Measurements from ENCODE around the gene ZNF496. TPM values are rescaled to one million over a fixed set of nuclear protein-coding genes. Genes with fewer than 3 reads are reported as not detected.

ZNF496 gene
- total and polyA plus RNA-seq, 2 experiments from 2014 or later, result 6.7 to 21.0 TPM

DNA sequence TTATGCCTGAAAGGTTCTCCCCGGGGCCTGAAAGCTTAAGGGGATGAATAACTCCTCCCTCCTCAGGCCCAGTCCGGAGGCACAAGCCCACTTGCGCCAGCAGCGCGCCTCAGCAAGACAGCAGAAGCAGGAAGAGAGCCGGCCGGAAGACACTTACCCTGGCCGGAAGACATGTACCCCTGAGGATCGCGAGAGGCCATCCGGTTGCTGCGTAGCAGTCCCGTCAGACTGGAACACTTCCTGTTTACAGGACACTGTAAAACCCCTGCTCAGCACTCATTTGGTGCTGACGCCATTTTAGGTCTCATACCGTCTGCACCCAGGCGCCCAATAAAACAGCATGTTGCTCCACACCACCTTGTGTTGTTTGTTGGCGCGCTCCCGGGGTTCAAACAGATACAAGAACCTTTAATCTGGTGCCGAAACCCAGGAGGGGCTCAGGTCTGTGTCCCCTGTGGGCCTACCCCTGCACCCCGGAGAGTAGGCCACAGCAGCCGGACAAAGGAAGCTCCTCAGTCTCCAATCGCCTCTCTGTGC, 45.5 kb downstream of the ZNF496 start:
- Histone ChIP-seq H3K9me3 (ENCODE audit: low read depth) (no peaks in the 10 kb centered on the region), H3K9me2 (ENCODE audit: insufficient read depth) (no peaks in the 10 kb centered on the region), H3K36me3 (ENCODE audit: low read depth) (no peaks in the 10 kb centered on the region), H4K20me1 (ENCODE audit: insufficient read depth) (no peaks in the 10 kb centered on the region), H3K4me1 (ENCODE audit: insufficient read depth) (no peaks in the 10 kb centered on the region), H2AFZ (no peak overlapping the region), H3K9ac (no peak overlapping the region), H3K4me2 (ENCODE audit: unreplicated experiment) (no peak overlapping the region), H3K27me3 (replicated peaks; ENCODE audit: insufficient read depth) (no peaks in the 10 kb centered on the region), H3K79me2 (ENCODE audit: insufficient read depth) (no peaks in the 10 kb centered on the region), H3K27ac (no peak overlapping the region), H3F3A (ENCODE audit: insufficient read depth) (no peaks in the 10 kb centered on the region), H3K4me3 (no peak overlapping the region)
- WGBS, 2 experiments (ENCODE audit: low coverage in 1 of 2, low lambda C conversion rate in 2 of 2, missing lambda C conversion rate in 2 of 2), result 80 to 82% methylated on average over 23 of the region's 23 CpGs
- DNase-seq, result no peak
- in situ Hi-C loops (cut with MboI), result no loop called here
- TF ChIP-seq EZH2phosphoT487 (IDR thresholded peaks at IDR 0.05; ENCODE audit: insufficient read depth, low read depth) (no peak), EZH2 (IDR thresholded peaks at IDR 0.05; ENCODE audit: insufficient read depth, poor library complexity, severe bottlenecking) (no peak)

DNA sequence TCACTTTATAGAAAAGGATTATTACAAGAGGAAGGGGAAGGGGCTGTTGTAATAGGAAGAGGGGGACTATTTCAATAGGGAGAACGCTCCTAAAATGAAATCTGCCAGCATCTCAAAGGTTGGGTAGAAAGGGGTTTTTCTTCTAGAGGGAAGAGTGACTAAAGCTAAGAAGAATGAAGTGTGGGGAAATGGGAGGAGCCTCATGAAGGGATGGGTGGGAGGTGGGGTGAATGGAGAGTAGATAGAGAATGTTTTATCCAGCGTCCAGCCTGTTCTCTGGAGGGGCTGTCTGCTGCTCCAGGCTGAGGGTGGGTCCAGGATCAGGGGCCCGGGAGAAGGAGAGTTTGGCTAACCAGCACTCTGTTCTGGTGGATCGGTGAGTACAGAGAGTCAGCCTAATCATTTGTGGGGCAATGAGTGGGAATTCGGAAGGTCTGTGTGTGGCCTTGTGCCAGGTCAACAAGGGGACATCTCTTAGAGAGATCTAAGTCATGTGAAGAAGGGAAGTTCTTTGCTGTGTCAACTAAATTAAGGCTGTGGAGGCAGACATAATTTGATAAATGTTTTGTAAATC, 50.6 kb downstream of the ZNF496 start:
- no peak overlapping the region for H3K4me3 ChIP-seq
- H3F3A ChIP-seq (ENCODE audit: insufficient read depth), result no peaks in the 10 kb centered on the region
- peak; percentile 15 for DNase-seq
- no peaks in the 10 kb centered on the region for H3K27me3 ChIP-seq (replicated peaks; ENCODE audit: insufficient read depth)
- no peak overlapping the region for H3K4me2 ChIP-seq (ENCODE audit: unreplicated experiment)
- no peak overlapping the region for H3K9ac ChIP-seq
- 0 out of 2 replicates have a peak overlapping the region, but pooled peaks have one; percentile 12 for H2AFZ ChIP-seq
- H3K36me3 ChIP-seq (ENCODE audit: low read depth), result no peaks in the 10 kb centered on the region
- WGBS, 2 experiments (ENCODE audit: low coverage in 1 of 2, low lambda C conversion rate in 2 of 2, missing lambda C conversion rate in 2 of 2), result 34 to 37% methylated on average over 5 of the region's 5 CpGs
- no peak overlapping the region for H3K27ac ChIP-seq
- H3K79me2 ChIP-seq (ENCODE audit: insufficient read depth), result no peaks in the 10 kb centered on the region
- TF ChIP-seq EZH2phosphoT487 (IDR thresholded peaks at IDR 0.05; ENCODE audit: insufficient read depth, low read depth) (no peak), EZH2 (IDR thresholded peaks at IDR 0.05; ENCODE audit: insufficient read depth, poor library complexity, severe bottlenecking) (no peak)
- no peaks in the 10 kb centered on the region for H4K20me1 ChIP-seq (ENCODE audit: insufficient read depth)
- no peaks in the 10 kb centered on the region; the same call in 1 of the 2 replicates for H3K4me1 ChIP-seq (ENCODE audit: insufficient read depth)
- no peaks in the 10 kb centered on the region for H3K9me3 ChIP-seq (ENCODE audit: low read depth)
- no peaks in the 10 kb centered on the region for H3K9me2 ChIP-seq (ENCODE audit: insufficient read depth)
- in situ Hi-C loops (cut with MboI), result no loop called here

GRCh38 chr1:247277191-247277590, 54.5 kb downstream of the ZNF496 start:
- DNase-seq, result no peak
- Histone ChIP-seq H4K20me1 (ENCODE audit: insufficient read depth) (no peaks in the 10 kb centered on the region), H2AFZ (no peak overlapping the region), H3K4me2 (ENCODE audit: unreplicated experiment) (no peak overlapping the region), H3K9me3 (ENCODE audit: low read depth) (no peaks in the 10 kb centered on the region), H3K79me2 (ENCODE audit: insufficient read depth) (no peaks in the 10 kb centered on the region), H3K9ac (no peak overlapping the region), H3F3A (ENCODE audit: insufficient read depth) (no peaks in the 10 kb centered on the region), H3K36me3 (ENCODE audit: low read depth) (no peaks in the 10 kb centered on the region), H3K4me3 (no peak overlapping the region), H3K4me1 (ENCODE audit: insufficient read depth) (no peaks in the 10 kb centered on the region; the same call in 1 of the 2 replicates), H3K27ac (no peak overlapping the region), H3K9me2 (ENCODE audit: insufficient read depth) (no peaks in the 10 kb centered on the region), H3K27me3 (replicated peaks; ENCODE audit: insufficient read depth) (no peaks in the 10 kb centered on the region)
- in situ Hi-C loops (cut with MboI), result no loop called here
- 92 to 100% methylated on average over 2 of the region's 2 CpGs for WGBS, 2 experiments (ENCODE audit: low coverage in 1 of 2, low lambda C conversion rate in 2 of 2, missing lambda C conversion rate in 2 of 2)
- TF ChIP-seq EZH2 (IDR thresholded peaks at IDR 0.05; ENCODE audit: insufficient read depth, poor library complexity, severe bottlenecking), result no peak
- TF ChIP-seq EZH2phosphoT487 (IDR thresholded peaks at IDR 0.05; ENCODE audit: insufficient read depth, low read depth), result no peak

- no peak overlapping the region for H3K4me2 ChIP-seq (ENCODE audit: unreplicated experiment)
- H3K4me3 ChIP-seq, result no peak overlapping the region
- H3K36me3 ChIP-seq (ENCODE audit: low read depth), result no peaks in the 10 kb centered on the region
- no peak overlapping the region for H3K27ac ChIP-seq
- no peaks in the 10 kb centered on the region for H3K9me2 ChIP-seq (ENCODE audit: insufficient read depth)
- no peak overlapping the region for H3K9ac ChIP-seq
- H3F3A ChIP-seq (ENCODE audit: insufficient read depth), result no peaks in the 10 kb centered on the region
- no peaks in the 10 kb centered on the region for H3K9me3 ChIP-seq (ENCODE audit: low read depth)
- TF ChIP-seq EZH2 (IDR thresholded peaks at IDR 0.05; ENCODE audit: insufficient read depth, poor library complexity, severe bottlenecking), result no peak
- TF ChIP-seq EZH2phosphoT487 (IDR thresholded peaks at IDR 0.05; ENCODE audit: insufficient read depth, low read depth), result no peak
- in situ Hi-C loops (cut with MboI), result no loop called here
- DNase-seq, result no peak
- 29 to 34% methylated on average over 3 of the region's 3 CpGs for WGBS, 2 experiments (ENCODE audit: low coverage in 1 of 2, low lambda C conversion rate in 2 of 2, missing lambda C conversion rate in 2 of 2)
- H4K20me1 ChIP-seq (ENCODE audit: insufficient read depth), result no peaks in the 10 kb centered on the region
- H2AFZ ChIP-seq, result no peak overlapping the region
- H3K27me3 ChIP-seq (replicated peaks; ENCODE audit: insufficient read depth), result no peaks in the 10 kb centered on the region
- no peaks in the 10 kb centered on the region for H3K79me2 ChIP-seq (ENCODE audit: insufficient read depth)
- no peaks in the 10 kb centered on the region for H3K4me1 ChIP-seq (ENCODE audit: insufficient read depth)
Measured at GRCh38 chr1:247274605-247275256, 56.9 kb downstream of the ZNF496 start.

Data from GM23248 (cell line).